HG03432 (cell line): ENCODE results near the gene MISP.

Source experiments
- ATAC-seq: cut with Tn5 transposase; IDR thresholded peaks from one replicate; pipeline ENCODE4 v1.9.1; 2021; ENCODE audit warnings: mild to moderate bottlenecking, moderate library complexity; ENCODE audit not compliant: unreplicated experiment

Gene MISP

DNA sequence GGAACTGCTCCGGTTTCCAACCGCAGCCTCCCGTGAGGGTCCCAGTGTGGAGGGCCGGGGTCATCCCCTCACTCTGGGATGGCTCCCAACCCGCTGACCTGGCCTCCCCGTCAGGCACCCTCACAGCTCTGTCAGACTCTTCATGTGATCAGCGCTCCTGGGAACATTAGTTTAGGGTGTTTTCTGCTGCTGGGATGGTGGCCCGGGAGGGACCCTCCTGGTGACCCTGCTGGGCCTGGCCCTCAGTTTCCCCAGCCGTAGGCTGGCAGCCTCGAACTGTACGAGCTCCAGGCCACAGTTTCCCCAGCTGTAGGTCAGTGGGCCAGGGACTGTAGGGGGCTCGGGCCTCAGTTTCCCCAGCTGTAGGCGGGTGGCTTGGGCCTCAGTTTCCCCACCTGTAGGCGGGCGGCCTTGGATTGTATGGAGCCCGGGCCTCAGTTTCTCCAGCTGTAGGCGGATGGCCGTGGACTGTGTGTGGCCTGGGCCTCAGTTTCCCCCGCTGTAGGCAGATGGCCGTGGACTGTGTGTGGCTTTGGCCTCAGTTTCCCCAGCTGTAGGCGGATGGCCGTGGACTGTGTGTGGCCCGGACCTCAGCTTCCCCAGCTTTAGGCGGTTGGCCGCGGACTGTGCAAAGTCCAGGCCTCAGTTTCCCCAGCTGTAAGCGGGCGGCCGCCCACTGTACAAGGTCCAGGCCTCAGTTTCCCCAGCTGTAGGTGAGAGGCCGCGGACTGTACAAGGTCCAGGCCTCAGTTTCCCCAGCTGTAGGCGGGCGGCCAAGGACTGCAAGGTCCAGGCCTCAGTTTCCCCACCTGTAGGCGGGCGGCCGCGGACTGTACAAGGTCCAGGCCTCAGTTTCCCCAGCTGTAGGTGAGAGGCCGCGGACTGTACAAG, 45.0 kb downstream of the MISP start:
- no peak for ATAC-seq

DNA sequence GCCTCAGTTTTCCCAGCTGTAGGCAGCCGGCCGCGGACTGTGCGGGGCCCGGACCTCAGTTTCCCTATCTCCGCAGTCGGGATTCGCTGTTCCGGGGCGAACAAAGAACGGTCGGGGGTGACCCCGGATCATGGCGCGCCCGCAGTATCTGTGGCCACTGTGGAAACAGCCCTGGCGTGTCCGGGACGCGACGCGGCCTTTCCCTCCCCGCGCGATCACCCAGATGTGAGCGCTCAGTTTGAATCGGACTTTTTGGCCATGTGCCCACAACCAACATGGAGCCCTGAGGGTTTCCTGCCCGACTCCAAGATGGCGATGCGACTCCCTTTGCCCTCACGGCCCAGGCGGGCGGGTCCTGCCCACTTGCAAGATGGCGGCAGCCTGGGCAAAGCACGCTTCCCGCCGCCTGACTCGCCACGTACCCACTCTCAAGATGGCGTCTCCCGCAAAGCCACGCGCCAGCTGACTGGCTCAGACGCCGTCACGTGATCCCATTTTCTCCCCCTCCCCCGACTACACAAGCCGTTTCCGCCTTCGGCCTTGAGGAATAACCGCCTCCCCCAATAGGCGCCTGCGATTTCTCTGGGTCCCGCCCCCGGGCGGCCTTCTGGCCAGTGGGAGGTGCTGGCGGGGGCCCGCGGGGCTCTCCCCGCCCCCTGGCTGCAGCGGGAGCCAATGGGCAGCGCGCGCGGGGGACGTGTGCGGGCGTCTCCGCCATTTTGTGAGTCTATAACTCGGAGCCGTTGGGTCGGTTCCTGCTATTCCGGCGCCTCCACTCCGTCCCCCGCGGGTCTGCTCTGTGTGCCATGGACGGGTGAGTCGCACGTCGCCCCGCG, 46.0 kb downstream of the MISP start, which contains the start of gene PTBP1:
PTBP1 (plus strand) TSS at position 761 of the 836 bp plus-strand sequence; CDS start at position 807, 46 bp downstream.
- peak; percentile 74 for ATAC-seq

DNA sequence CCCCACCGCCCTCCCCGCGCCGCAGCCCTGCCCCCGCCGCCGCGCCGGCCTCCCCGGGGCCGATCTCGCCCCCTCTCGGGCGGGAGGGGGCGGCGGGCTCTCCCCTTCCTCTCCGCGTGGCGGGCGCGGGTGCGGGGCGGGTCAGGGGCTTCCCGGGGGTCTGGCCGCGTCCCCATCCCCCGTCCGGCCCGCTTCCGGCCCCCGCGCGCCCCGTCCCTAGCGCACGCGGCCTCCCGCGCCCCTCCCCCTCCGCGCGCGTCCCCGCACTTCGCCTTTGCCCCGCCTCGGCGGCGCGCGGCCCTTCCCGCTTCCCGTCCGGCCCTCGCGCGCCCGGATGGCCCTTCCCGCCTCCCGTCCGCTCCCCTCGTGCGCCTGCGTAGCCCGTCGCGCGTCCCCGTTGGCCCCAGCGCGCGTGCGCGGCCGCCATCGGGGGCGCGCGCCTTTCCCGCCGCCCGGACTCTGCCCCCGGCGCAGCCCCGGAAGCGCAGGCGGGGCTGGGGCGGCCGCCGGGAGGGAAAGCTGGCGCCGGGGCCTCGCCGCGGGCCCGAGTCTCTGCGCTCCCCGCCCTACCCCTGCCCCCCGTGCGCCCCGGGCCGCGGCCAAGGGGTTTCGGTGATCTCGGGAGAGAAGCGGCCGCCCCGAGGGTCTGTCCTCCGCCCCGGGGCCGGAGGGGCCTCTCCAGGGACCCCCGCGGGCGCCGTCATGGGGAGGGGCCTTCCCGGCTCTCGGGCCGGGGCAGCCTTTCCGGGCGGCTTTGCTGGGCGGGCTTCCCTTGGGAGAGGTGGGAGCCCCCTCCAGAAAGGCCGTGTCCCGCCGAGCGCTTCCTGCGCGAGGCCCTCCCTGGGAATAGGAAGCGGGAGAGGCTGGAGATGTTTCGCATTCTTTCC, 46.9 kb downstream of the MISP start:
- ATAC-seq, result peak; percentile 47

DNA sequence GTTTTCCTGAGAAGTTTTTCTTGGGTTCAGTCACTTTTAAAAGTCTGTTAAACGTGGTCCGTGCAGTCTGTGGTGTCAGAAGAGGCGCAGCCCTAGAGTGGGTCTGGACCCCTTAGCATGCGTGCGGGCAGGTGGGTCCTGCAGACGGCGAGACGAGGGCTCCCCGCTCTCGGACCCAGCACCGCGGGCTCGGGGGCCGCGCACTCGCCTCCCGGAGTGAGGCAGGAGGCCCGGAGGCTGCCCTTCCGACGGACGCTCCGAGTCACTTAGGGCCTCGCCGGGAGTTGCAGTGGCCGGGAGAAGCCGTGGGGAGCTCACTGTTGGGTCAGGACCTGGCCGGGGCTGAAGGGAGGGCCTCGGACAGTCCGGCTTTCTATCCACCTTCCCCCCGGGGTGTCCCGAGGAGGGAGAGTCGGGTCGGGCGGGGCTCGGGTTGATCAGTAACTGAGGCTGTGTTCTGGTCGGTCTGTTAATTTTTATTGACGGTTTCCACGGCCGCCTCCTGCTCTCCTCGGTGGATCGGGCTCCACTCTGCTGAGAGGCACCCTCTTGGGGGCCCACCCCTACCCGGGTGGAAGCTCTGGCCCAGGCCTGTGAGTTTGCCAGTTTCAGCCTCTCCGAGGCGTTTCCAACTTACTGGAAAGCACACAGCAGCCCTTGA, 47.6 kb downstream of the MISP start:
- no peak for ATAC-seq

DNA sequence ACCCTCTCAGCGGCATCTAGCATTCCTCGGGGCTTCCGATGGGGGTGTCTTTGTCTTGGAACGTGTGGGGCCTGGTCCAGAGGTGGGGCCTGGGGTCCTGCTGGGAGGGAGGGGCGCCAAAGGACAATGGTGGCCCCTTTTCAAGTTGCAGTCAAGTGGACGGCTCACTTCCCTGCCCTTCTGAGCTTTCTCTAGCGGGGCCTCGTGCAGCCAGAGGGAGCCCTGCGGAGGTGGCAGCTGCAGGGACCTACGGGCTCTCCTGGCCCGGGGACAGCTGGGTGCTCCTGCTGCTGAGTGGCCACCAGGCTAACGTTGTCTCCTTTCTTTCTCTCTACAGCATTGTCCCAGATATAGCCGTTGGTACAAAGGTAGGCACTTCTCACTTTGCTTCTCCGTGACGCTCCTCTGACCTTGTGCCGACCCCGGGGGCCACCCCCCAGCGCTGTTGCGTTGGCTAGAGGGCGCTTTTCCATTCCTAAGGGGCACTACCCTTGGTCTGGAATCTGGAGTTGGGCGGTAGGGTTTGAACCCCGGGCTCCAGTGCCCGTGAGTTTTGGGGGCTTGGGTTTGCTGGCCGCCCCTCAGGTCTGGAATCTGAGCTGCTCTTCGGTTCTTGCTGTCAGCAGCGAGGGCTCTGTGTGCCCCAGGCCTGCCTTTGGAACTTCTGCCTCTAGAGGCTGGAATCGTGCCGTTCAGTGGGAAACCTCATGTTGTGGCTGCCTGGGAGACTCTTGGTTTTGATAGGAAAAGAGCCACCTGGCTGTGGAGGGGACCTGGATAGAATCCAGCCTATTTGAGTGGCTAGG, 48.4 kb downstream of the MISP start:
- no peak for ATAC-seq

DNA sequence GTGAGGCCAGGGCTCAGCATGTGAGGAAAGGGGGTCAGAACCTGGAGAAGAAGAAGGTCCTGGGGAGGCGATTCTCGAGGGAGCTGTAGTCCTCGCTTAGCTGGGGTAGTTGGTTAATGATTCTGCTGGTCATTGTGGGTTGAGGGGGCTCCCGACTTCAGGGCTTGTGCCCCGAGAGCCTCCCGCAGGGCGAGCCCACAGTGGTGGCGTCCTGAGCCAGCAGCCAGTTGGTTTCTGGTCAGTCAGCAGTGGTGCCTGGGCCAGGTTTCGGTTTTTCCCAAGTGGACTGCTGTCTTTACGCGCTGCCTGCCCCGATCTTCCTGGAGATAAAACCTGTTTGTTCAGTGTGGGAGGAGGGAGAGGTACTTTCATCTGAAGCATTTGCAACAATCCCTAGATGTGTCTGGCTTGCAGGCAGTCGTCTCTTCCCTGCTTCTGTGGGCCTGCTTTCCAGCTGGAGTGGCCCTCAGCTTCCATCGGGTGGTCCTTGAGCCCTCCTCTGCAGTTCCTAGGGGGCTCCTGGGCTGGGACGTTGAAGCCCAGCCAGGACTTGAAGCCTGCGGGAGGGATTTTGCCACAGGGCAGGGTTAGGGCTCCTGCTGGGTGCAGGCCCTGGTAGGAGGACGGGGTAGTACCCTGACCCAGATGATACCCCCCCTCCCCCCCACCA, 49.6 kb downstream of the MISP start:
- ATAC-seq, result no peak

DNA sequence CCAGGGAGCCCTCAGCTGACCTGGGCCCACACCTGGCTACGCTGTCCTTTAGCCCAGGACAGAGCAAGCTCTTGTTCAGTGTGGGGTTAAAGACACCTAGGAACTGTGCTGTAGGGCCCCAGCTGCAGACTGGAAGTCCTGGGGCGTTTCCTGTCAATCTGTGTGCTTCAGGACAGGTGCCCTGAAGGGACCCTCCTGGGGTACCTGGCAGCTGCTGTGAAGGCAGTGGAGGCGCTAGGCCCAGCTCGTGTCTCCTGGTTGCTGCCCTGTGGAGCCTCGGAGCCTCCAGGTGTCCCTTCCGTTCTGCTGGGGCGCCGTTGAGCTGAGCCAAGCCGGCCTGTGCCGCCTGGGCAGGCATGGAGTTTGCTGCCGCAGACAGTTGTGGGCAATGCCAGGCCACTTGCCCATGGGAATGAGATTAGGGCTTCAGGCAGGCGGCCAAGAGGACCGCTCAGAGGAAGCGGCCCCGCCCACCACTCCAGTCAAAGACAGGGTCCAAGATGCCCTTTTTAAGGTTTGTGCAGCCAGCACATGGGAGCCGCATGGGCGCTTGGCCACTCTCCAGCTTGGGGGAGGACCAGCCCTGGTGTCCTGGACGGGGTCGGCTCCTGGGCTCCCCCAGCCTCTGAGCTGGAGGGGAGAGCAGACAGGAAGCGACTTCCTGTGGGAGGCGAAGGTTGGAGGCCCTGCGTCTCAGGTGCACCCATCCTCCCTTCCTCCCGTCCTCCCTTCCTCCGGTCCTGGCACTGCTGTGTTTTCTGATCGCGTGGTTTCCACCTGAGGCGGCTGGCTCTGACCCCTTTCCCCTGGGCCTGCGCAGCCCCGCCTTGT, 50.3 kb downstream of the MISP start:
- no peak for ATAC-seq

DNA sequence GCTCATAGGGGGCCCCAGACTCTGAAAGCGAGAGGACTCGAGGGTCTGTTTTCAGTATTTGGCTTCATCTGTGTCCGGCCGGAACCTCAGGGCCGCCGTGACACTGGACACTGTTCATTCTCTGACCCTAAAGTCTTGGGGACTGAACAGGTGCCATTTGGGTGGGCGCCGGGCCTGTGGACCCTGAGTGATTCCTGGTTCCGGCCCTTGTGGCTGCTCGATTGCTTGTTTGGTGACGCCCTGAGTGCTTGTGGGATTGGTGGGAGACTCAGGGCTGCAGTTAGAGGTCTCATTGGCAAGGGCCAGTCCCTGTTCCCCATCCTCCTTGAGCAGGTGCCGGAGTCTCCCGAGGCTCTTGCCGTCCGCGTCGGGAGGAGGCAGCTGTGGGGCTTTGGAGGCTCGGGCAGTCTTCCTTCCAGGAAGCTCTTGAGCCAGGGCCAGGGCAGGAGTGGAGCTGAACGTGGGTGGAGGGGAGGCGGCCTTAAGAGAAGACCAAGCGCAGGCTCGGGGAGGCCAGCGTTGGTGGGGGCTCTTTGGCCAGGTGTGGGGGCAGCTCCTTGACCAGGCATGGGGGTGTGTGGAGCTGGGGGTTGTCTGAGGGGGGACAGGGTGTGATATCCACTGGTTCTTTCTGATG, 51.1 kb downstream of the MISP start:
- ATAC-seq, result no peak

DNA sequence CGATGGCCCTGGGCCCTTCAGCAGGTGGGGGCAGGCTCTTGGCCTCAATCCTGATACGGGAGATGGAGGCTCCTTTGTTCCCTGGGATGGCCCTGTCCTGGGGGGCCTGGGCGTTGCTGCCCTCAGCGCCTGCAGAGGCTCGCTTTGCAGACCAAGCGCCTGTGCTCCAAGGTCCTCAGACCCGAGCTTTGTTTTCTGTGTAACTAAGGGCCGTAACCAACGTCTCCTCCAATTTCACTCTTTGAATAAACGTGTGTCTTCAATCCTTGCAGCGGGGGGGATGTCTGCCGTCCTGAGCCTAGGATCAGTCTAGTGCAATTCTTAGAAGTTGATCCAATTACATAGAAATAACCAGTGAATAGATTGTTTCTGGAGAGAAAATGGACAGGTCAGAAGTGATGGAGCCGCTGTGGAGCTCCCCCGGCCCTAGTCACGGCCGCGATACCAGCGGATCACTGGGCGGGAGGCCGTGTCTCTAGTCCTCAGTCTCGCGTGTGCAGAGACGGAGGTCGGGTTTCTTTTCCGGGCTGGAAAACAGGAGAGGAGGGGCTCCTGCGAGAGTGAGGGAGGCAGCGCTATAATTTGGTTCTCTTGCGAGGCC, 51.7 kb downstream of the MISP start:
- no peak for ATAC-seq

DNA sequence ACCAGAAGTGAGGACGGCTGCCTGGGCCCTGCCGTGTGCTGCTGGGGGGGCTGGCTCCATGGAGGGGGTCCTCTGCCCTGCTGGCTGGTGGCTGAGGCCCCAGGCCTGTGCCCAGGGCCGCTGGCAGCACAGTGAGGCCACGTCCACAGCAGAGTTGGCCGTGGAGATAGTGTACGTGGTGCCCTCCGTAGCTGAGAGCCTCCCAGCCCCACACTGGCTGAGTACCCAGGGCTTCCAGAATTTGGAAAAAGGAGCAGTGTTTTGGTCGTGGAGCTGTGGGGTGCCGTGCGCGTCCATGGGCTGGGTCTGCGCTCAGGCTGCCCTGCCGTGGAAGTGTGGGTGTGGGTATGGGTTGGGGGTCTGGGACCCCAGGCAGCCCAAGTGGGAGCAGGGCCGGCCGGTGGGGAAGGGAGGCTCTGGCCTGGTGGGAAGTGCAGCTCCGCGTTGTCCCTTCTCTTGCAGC, 52.2 kb downstream of the MISP start:
- ATAC-seq, result no peak

DNA sequence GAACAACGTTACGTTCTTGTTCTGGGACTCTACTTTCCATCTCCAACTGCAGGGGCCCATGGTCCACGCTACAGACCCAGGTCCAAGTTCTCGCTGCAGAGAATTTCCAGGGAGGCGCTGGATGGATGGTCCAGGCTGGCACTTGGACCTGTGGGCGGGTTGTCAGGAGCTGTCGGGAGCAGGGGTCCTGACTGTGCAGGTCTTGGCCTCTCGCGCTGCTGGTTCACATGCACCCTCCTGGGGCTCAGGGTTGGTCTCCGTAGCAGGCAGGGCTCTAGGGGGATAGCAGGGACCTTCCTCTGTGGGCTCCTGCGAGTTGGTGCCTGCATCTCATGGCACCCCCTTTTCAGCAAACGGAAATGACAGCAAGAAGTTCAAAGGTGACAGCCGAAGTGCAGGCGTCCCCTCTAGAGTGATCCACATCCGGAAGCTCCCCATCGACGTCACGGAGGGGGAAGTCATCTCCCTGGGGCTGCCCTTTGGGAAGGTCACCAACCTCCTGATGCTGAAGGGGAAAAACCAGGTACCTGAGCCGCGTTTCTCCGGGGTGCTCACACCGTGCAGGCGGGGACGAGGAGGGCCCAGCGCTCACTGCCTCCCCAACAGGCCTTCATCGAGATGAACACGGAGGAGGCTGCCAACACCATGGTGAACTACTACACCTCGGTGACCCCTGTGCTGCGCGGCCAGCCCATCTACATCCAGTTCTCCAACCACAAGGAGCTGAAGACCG, 52.9 kb downstream of the MISP start:
- no peak for ATAC-seq

DNA sequence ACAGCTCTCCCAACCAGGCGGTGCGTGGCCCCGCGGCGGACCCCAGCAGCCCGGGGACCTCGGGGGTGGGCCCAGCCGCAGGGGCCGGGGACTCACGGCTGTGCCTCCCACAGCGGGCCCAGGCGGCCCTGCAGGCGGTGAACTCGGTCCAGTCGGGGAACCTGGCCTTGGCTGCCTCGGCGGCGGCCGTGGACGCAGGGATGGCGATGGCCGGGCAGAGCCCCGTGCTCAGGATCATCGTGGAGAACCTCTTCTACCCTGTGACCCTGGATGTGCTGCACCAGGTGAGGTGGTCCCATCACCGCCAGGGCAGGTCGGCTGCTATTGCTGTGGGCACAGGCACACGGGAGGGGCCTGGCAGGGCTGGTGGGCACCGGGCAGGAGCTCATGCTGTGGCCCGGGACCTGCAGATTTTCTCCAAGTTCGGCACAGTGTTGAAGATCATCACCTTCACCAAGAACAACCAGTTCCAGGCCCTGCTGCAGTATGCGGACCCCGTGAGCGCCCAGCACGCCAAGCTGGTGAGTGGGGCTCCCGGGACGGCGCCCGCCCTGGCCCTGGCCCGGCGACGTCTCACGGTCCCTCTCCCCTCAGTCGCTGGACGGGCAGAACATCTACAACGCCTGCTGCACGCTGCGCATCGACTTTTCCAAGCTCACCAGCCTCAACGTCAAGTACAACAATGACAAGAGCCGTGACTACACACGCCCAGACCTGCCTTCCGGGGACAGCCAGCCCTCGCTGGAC, 53.7 kb downstream of the MISP start:
- ATAC-seq, result no peak

DNA sequence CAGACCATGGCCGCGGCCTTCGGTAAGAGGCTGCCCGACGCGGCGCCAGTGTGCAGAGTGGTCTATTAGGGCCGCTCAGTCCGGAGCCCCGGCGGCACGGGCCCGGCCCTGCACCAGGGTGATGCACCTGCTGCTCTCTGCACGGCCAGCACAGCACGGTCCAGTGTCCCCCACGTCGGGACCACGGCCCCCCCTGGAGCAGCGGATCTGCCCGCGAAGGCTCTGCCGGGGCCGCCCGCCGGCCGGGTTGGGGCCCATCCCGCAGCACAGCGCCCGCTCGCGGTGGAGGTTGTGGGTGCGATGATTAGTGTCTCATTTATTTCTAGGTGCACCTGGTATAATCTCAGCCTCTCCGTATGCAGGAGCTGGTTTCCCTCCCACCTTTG, 54.2 kb downstream of the MISP start:
- ATAC-seq, result no peak

DNA sequence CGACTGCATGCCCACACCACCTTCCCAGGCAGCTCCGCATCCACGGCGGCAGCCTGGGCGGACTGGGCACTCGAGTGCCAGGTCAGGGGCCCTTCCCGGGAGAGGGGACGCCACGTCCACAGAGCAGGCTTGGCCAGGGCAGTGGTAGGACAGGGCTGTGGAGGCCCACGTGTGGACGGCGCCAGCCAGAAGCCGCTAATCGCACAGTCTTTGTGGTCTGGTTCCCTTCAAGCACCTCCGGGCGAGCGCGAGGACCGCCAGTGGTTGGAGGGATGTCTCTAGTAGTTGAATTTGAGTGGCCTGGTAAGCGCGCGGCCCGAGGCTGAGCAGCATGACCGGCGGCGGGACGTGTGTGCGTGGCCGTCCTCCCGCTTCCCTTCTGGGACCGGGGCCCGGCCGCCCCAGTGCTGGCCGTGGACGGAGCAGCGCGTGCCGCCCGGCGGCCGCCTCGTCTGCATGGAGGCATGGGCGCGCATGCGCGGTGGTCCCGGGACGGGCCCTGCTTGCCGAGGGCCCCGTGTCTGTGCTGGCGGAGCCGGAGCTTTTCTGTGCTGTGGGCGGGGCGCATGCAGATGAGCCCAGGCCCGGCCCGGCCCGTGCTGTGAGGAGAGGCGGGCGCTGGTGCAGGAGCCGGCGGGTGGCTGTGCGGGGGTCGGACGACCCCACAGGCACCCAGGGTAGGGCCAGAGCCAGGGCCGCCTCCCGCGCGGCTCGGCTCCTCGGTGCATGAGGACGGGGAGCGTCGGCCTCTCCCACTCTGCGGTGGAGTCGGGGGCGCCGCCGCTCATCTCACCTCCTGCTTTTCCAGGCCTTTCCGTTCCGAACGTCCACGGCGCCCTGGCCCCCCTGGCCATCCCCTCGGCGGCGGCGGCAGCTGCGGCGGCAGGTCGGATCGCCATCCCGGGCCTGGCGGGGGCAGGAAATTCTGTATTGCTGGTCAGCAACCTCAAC, 55.0 kb downstream of the MISP start:
- ATAC-seq, result no peak
